ENCODE results near the gene NR2F6. TPM values are rescaled to one million over a fixed set of nuclear protein-coding genes. Genes with fewer than 3 reads are reported as not detected.

Gene NR2F6
- total RNA-seq, 1 donor from 2014 or later, result 72.8 TPM

DNA sequence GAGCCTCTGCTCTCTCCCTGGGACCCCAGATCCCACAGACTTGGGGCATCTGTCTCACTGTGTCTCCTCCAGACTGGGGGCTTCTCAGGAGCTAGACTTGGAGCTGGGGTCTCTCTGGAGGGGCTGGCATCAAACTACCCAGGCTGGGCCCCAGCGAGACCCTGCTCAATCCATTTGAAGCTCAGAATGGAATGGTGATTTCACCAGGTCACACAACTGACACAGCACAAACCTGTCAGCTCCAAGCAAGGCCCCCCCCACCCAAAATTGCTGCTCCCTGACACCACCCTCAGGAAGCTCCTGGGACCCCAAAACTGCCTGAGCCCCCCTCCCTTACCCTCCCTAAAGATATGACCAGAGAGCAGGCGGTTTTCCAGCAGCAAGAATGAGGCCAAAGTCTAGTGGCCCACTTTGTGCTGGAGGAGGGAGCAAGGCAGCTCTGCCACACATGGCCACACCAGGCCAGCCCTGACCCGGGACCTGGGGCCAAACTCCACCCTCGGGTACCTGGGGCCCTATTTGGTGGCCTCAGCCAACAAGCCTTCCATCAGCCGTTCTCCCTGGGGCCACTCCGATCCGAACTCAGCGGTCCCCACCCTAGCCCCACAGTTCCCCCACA, 2.4 kb downstream of the NR2F6 start:
- H3K4me1 ChIP-seq (ENCODE audit: insufficient read depth, low read length), result peaks cover 19% of the 10 kb centered on the region
- no peaks in the 10 kb centered on the region for H3K9me3 ChIP-seq (ENCODE audit: insufficient read depth, low read depth, low read length)
- Mint-ChIP-seq H3K36me3 (ENCODE audit: low read depth, unreplicated experiment) (peaks cover 9% of the 10 kb centered on the region), H3K27me3 (ENCODE audit: low read depth, unreplicated experiment) (no peaks in the 10 kb centered on the region), H3K9me3 (ENCODE audit: unreplicated experiment) (no peaks in the 10 kb centered on the region), H3K27ac (ENCODE audit: unreplicated experiment) (peak overlapping the region; percentile 75), H3K4me3 (ENCODE audit: unreplicated experiment) (peak overlapping the region; percentile 95), H3K4me1 (ENCODE audit: low read depth, unreplicated experiment) (peaks cover 16% of the 10 kb centered on the region)
- no peak overlapping the region for H2AFZ ChIP-seq (ENCODE audit: low read depth, low read length)
- H4K20me1 ChIP-seq (ENCODE audit: insufficient read depth, low read length), result peaks cover 29% of the 10 kb centered on the region
- peak overlapping the region; percentile 74 for H3K4me3 ChIP-seq (ENCODE audit: insufficient read depth, low read depth, low read length)
- no peaks in the 10 kb centered on the region for H3K36me3 ChIP-seq (ENCODE audit: insufficient read depth, low read length)
- no peak for DNase-seq (ENCODE audit: low read depth)
- H3K27me3 ChIP-seq (ENCODE audit: insufficient read depth, low read length), result no peaks in the 10 kb centered on the region
- peak overlapping the region; percentile 79 for H3K9ac ChIP-seq (ENCODE audit: low read length)
- peak overlapping the region; percentile 96 for H3K4me2 ChIP-seq (ENCODE audit: low read length)
- no peak for FAIRE-seq
- TF ChIP-seq, protein P1, sequence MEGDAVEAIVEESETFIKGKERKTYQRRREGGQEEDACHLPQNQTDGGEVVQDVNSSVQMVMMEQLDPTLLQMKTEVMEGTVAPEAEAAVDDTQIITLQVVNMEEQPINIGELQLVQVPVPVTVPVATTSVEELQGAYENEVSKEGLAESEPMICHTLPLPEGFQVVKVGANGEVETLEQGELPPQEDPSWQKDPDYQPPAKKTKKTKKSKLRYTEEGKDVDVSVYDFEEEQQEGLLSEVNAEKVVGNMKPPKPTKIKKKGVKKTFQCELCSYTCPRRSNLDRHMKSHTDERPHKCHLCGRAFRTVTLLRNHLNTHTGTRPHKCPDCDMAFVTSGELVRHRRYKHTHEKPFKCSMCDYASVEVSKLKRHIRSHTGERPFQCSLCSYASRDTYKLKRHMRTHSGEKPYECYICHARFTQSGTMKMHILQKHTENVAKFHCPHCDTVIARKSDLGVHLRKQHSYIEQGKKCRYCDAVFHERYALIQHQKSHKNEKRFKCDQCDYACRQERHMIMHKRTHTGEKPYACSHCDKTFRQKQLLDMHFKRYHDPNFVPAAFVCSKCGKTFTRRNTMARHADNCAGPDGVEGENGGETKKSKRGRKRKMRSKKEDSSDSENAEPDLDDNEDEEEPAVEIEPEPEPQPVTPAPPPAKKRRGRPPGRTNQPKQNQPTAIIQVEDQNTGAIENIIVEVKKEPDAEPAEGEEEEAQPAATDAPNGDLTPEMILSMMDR (IDR thresholded peaks at IDR 0.05; ENCODE audit: insufficient read depth, low read depth, low read length), result no peak
- TF ChIP-seq EZH2 (IDR thresholded peaks at IDR 0.05; ENCODE audit: insufficient read depth, low read length), result no peak
- H3K27ac ChIP-seq (ENCODE audit: low read depth, low read length), result no peak overlapping the region
- H3K79me2 ChIP-seq (ENCODE audit: insufficient read depth, low read length), result peaks cover 32% of the 10 kb centered on the region

- H4K20me1 ChIP-seq (ENCODE audit: insufficient read depth, low read length), result peaks cover 29% of the 10 kb centered on the region
- TF ChIP-seq, protein P1 (IDR thresholded peaks at IDR 0.05; ENCODE audit: insufficient read depth, low read depth, low read length), result no peak
- TF ChIP-seq EZH2 (IDR thresholded peaks at IDR 0.05; ENCODE audit: insufficient read depth, low read length), result no peak
- FAIRE-seq (no peak), DNase-seq (ENCODE audit: low read depth) (no peak)
- no peak overlapping the region for H2AFZ ChIP-seq (ENCODE audit: low read depth, low read length)
- H3K4me1 ChIP-seq (ENCODE audit: insufficient read depth, low read length), result peaks cover 19% of the 10 kb centered on the region
- peak overlapping the region; percentile 75 for H3K27ac Mint-ChIP-seq (ENCODE audit: unreplicated experiment)
- H3K27me3 Mint-ChIP-seq (ENCODE audit: low read depth, unreplicated experiment), result no peaks in the 10 kb centered on the region
- no peak overlapping the region for H3K9ac ChIP-seq (ENCODE audit: low read length)
- H3K4me2 ChIP-seq (ENCODE audit: low read length), result peak overlapping the region; percentile 96
- no peaks in the 10 kb centered on the region for H3K27me3 ChIP-seq (ENCODE audit: insufficient read depth, low read length)
- H3K27ac ChIP-seq (ENCODE audit: low read depth, low read length), result no peak overlapping the region
- H3K4me3 ChIP-seq (ENCODE audit: insufficient read depth, low read depth, low read length), result no peak overlapping the region
- H3K36me3 ChIP-seq (ENCODE audit: insufficient read depth, low read length), result no peaks in the 10 kb centered on the region
- peaks cover 16% of the 10 kb centered on the region for H3K4me1 Mint-ChIP-seq (ENCODE audit: low read depth, unreplicated experiment)
- H3K79me2 ChIP-seq (ENCODE audit: insufficient read depth, low read length), result peaks cover 32% of the 10 kb centered on the region
- peaks cover 13% of the 10 kb centered on the region for H3K36me3 Mint-ChIP-seq (ENCODE audit: low read depth, unreplicated experiment)
- H3K9me3 Mint-ChIP-seq (ENCODE audit: unreplicated experiment), result no peaks in the 10 kb centered on the region
- H3K4me3 Mint-ChIP-seq (ENCODE audit: unreplicated experiment), result peak overlapping the region; percentile 95
- H3K9me3 ChIP-seq (ENCODE audit: insufficient read depth, low read depth, low read length), result no peaks in the 10 kb centered on the region
Measured at GRCh38 chr19:17242431-17243208, 3.1 kb downstream of the NR2F6 start.

All from astrocyte (in vitro differentiated cells and primary cell).